Left lung (tissue), 10 donors: ENCODE data around the gene CLCN5. TPM values are rescaled to one million over a fixed set of nuclear protein-coding genes. Genes with fewer than 3 reads are reported as not detected.

Experiments used
- ATAC-seq: fragments of 200-7000 bp; cut with Tn5 transposase; one replicate; pipeline ENCODE4 v1.9.1; 2020; ENCODE audit warnings: moderate library complexity
- DNase-seq, 4 donors: peaks; one replicate each; pipeline ENCODE4 v3.0.0-alpha.2; 2013 to 2020
- H3K27ac ChIP-seq, 2 donors: fragments of 200-600 bp; sonication (generic) in 1 of 2; one replicate each; pipeline versions ENCODE4 v1.5.0 to v1.8.0; 2020 to 2021
- H3K27me3 ChIP-seq, 2 donors: fragments of 200-600 bp; sonication (generic) in 1 of 2; one replicate each; pipeline versions ENCODE4 v1.5.0 to v1.8.0; 2020 to 2021
- H3K36me3 ChIP-seq, 2 donors: fragments of 200-600 bp; sonication (generic) in 1 of 2; one replicate each; pipeline versions ENCODE4 v1.5.0 to v1.8.0; 2020 to 2021
- H3K4me1 ChIP-seq, 2 donors: fragments of 200-600 bp; one replicate each; pipeline ENCODE4 v1.8.0; 2021
- H3K4me3 ChIP-seq, 2 donors: fragments of 200-600 bp; sonication (generic) in 1 of 2; one replicate each; pipeline versions ENCODE4 v1.5.0 to v1.8.0; 2020 to 2021; ENCODE audit warnings: mild to moderate bottlenecking in 1 of 2
- H3K9me3 ChIP-seq, 2 donors: fragments of 200-600 bp; sonication (generic) in 1 of 2; one replicate each; pipeline versions ENCODE4 v1.5.0 to v1.8.0; 2020 to 2021
- intact Hi-C, 2 donors: fragments of 100-400 bp; cut with DNase I; formaldehyde crosslinking; loops; one replicate each; pipeline versions ENCODE4 v1.11.2 to v1.14.2; 2022
- polyA plus RNA-seq, 6 donors: library from polyadenylated mRNA; unstranded; fragments of 120-200 nt; gene quantifications; one replicate each; pipeline ENCODE4 v1.2.1, GENCODE V29; 2013; ENCODE audit not compliant: insufficient read length in 6 of 6
- total RNA-seq, 2 donors: library from RNA; stranded (reverse); fragmentation: NEBNext Ultra II Directional; extraction: Animal tissue kit (Norgen Biotek cat#: 25700); gene quantifications; one replicate each; pipeline ENCODE4 v1.2.1, GENCODE V29; 2021
- TF ChIP-seq, protein P1 (sequence below), 2 donors: fragments of 200-600 bp; sonication (generic) in 1 of 2; IDR thresholded peaks; one replicate each; pipeline versions ENCODE4 v1.5.0 to v1.8.0; 2021; ENCODE audit warnings: antibody characterized with exemption in 2 of 2
- donor health status: DM: no; HTN: yes; CAD: no.
- donor health status: DM: no; HTN: no; CAD: no.

Gene CLCN5
- total and polyA plus RNA-seq, 8 donors, result 12.5 to 19.5 (median 14.9) TPM

DNA sequence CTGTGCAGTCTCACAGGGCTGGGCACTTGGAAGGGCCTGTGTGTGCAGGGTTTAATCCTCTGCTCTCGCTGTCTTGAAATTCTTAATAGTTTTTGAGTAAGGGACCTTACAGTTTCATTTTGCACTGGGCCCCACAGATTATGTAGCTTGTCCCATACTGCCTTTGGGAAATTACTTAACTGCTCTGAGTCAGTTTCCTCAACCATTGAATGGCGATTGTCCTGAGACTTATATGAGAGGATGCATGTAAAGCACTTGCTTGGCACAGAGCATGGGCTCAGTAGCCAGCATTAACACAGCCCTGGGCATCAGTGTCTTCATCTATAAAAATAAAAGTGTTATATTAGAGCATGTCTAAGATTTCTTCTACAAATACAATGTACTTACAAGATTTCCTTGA is 55.8 kb downstream of the CLCN5 start:
- intact Hi-C loops, result no loop called here
- Histone ChIP-seq H3K9me3 (no peaks in the 10 kb centered on the region), H3K36me3 (no peaks in the 10 kb centered on the region), H3K4me1 (no peaks in the 10 kb centered on the region), H3K4me3 (no peak overlapping the region), H3K27me3 (no peaks in the 10 kb centered on the region), H3K27ac (no peak overlapping the region)
- no peak for ATAC-seq
- TF ChIP-seq, protein P1, sequence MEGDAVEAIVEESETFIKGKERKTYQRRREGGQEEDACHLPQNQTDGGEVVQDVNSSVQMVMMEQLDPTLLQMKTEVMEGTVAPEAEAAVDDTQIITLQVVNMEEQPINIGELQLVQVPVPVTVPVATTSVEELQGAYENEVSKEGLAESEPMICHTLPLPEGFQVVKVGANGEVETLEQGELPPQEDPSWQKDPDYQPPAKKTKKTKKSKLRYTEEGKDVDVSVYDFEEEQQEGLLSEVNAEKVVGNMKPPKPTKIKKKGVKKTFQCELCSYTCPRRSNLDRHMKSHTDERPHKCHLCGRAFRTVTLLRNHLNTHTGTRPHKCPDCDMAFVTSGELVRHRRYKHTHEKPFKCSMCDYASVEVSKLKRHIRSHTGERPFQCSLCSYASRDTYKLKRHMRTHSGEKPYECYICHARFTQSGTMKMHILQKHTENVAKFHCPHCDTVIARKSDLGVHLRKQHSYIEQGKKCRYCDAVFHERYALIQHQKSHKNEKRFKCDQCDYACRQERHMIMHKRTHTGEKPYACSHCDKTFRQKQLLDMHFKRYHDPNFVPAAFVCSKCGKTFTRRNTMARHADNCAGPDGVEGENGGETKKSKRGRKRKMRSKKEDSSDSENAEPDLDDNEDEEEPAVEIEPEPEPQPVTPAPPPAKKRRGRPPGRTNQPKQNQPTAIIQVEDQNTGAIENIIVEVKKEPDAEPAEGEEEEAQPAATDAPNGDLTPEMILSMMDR (IDR thresholded peaks at IDR 0.05), result no peak
- no peak for DNase-seq

DNA sequence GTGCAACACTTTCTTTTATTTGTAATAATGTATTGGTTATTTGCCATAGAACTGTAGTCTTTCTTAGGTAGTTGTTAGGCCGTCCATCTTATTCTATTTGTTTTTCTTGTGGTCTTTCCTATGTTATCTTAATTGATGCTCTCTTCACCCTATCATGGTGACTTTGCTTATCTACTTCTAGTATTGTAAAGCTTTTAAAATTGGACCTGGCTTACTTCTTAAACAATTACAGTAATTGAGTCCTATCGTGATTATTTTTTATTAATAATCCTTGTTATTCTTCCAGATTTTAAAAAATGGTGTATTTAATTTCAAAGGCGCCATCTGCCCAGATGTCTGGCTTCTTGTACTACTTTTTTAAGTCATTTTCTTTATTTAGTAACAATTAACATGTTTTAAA is 63.7 kb downstream of the CLCN5 start:
- intact Hi-C loops, result no loop called here
- no peak overlapping the region for H3K4me3 ChIP-seq
- no peaks in the 10 kb centered on the region for H3K4me1 ChIP-seq
- no peaks in the 10 kb centered on the region for H3K27me3 ChIP-seq
- H3K36me3 ChIP-seq, result no peaks in the 10 kb centered on the region
- TF ChIP-seq, protein P1 (IDR thresholded peaks at IDR 0.05), result no peak
- H3K9me3 ChIP-seq, result no peaks in the 10 kb centered on the region
- H3K27ac ChIP-seq, result no peak overlapping the region
- DNase-seq (no peak), ATAC-seq (no peak)

DNA sequence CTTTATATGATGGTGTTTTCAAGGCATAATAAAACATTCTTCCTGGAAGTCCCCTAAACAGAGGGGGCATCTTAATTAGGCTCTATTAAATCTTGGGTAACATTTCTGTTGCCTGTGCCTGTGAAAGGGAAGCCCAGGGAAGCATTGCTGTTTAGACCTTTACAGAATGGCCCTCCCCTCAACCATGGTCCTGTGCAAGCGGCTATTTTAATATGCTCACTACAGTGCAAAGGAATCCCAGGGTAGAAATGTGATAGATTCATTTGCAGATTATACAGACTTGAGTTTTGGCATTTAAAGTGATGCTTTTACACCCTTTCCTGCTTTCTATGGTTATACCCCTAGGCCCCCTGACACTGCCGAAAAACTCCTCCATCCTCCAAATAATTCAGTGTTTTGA is 65.3 kb downstream of the CLCN5 start:
- H3K4me1 ChIP-seq, result no peaks in the 10 kb centered on the region
- H3K27me3 ChIP-seq, result no peaks in the 10 kb centered on the region
- no peak overlapping the region for H3K27ac ChIP-seq
- intact Hi-C loops, result no loop called here
- TF ChIP-seq, protein P1 (IDR thresholded peaks at IDR 0.05), result no peak
- H3K4me3 ChIP-seq, result no peak overlapping the region
- DNase-seq, result no peak
- no peaks in the 10 kb centered on the region for H3K9me3 ChIP-seq
- ATAC-seq, result no peak
- no peaks in the 10 kb centered on the region for H3K36me3 ChIP-seq

DNA sequence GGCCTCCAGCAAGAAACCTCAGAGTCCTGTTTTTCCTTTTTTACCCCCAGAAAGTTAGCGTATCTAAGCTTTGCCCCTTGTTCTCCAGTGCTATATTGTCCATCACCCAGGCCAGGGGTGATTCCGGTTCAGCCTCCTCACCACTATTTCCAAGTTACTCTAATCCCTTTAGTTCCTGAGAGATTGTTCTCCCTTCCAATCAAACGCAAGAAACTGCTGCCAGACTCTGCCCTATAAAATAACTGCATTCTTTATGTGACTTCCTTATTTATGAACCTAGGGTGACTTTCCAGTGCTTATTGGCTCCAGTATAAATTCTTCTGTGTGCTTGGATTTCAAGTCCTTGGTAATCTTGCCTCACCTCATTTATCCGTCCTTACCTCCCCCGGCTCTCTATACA is 65.7 kb downstream of the CLCN5 start:
- Histone ChIP-seq H3K27me3 (no peaks in the 10 kb centered on the region), H3K4me3 (no peak overlapping the region), H3K27ac (no peak overlapping the region), H3K9me3 (no peaks in the 10 kb centered on the region), H3K36me3 (no peaks in the 10 kb centered on the region), H3K4me1 (no peaks in the 10 kb centered on the region)
- TF ChIP-seq, protein P1 (IDR thresholded peaks at IDR 0.05), result no peak
- intact Hi-C loops, result no loop called here
- DNase-seq (no peak), ATAC-seq (no peak)

DNA sequence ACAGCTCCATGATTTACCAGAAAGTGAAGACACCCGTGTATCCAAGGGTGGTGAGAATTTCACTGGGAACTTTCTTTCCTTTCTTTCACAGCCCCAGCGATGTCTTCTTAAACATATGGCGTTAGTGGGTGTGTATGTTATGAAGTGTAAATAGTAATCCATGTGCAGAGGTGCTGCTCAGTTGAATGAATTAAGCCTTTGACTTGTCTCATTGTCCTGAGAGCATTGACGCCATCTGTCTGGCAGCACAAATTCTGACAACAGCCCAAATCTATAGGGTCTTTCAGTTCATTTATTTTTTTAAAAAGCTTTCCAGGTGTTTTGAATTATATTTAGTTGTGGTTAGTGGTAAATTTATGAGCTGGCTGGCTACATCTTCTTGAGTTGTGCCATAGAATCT is 69.4 kb downstream of the CLCN5 start:
- Histone ChIP-seq H3K27ac (no peak overlapping the region), H3K4me3 (no peak overlapping the region), H3K27me3 (no peaks in the 10 kb centered on the region), H3K4me1 (no peaks in the 10 kb centered on the region), H3K9me3 (no peaks in the 10 kb centered on the region), H3K36me3 (no peaks in the 10 kb centered on the region)
- ATAC-seq (no peak), DNase-seq (no peak)
- intact Hi-C loops, result no loop called here
- TF ChIP-seq, protein P1 (IDR thresholded peaks at IDR 0.05), result no peak
